OCI-M1 (cell line): ENCODE measurements around the gene KRTAP4-4.

Experiments used
- DNase-seq: peaks from one replicate; lab custom pipeline; 2025; lab: John Stamatoyannopoulos, UW

KRTAP4-4 gene

DNA sequence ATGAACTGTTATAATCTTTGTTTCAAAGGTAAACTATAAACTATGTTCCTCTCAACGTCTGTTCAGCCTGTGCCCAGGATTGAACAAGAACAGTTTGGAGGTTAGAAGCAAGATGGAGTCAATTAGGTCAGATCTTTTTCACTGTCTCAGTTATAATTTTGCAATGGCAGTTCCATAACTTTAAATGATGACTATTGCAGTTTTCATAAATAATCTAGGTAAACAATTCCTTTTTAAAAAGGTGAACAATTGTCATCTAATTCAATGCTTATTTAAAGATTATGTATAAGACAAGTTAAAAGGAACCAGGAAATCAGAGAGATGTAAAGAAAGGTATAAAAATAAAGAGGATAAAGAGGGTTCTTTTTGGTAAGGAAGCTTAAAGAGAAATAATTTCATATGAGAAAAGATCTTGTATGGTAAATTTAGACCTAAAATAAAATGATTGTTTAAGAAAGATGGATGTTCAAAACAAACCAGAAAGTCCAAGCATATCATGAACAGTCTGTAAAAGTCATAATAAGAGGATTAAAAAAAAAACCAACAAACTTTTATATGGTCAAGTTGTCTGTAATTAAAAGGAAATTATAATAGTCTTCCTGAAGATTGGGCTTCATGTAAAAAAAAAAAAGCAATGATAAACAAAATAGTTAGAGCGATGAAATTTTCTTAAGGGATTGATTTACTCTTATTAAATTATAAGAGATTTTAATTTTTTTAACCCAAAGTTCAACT is 49.2 kb downstream of the KRTAP4-4 start:
- no peak for DNase-seq
